Esophagus muscularis mucosa (tissue), 4 donors: ENCODE results near the gene ANTXR1.

ENCODE experiments used
- EP300 ChIP-seq: sonication (generic); formaldehyde crosslinking; IDR thresholded peaks from one replicate; pipeline ENCODE4 v1.6.1; 2017; ENCODE audit warnings: antibody characterized with exemption
- POLR2A ChIP-seq: fragments of 450-650 bp; IDR thresholded peaks from one replicate; pipeline ENCODE4 v1.6.1; 2017; ENCODE audit warnings: antibody characterized with exemption, moderate library complexity, mild to moderate bottlenecking, low read depth
- TF ChIP-seq, protein P1 (sequence below), 3 experiments: fragments of 200-600 bp in 2 of 3; fragments of 450-650 bp in 1 of 3; sonication (generic) in 2 of 3; IDR thresholded peaks; one replicate each; pipeline ENCODE4 v1.5.1; 2017 to 2019; ENCODE audit warnings: antibody characterized with exemption in 3 of 3, mild to moderate bottlenecking in 2 of 3, moderate library complexity in 1 of 3

DNA sequence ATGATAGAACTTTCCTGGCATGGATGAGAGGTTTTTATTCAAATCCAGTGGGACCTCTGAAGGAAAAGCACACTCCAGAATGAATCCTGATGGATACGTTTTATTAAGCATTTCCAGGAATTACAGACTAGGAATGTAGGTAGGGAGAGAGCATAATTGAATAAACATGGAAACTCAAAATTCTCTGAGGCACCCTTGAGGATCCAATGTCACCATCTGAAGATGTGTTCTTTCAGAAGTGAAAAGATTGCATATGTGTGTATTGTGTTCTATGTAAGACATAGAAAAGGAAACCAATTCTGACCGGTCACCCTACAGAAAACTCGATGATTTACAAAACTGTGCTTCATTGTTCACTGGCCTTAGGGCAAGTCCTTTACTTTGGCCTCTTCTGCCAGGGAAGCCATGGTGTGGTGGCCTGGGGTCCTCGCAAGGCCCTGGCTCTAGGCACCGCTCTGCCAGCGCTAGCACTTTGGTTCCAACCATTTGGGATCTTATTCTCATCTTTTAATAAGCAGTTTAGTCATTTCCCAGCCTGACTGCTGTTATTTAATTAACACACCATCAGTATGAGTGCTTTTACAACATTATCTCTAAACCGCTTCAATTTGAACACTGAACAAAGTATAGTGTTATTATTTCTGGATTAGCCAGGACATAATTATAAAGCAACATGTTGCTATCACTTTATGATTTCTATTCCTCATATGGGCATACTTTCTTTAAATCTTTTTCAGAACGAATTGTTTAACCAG lies 43.1 kb upstream of the ANTXR1 start:
- TF ChIP-seq, protein P1, sequence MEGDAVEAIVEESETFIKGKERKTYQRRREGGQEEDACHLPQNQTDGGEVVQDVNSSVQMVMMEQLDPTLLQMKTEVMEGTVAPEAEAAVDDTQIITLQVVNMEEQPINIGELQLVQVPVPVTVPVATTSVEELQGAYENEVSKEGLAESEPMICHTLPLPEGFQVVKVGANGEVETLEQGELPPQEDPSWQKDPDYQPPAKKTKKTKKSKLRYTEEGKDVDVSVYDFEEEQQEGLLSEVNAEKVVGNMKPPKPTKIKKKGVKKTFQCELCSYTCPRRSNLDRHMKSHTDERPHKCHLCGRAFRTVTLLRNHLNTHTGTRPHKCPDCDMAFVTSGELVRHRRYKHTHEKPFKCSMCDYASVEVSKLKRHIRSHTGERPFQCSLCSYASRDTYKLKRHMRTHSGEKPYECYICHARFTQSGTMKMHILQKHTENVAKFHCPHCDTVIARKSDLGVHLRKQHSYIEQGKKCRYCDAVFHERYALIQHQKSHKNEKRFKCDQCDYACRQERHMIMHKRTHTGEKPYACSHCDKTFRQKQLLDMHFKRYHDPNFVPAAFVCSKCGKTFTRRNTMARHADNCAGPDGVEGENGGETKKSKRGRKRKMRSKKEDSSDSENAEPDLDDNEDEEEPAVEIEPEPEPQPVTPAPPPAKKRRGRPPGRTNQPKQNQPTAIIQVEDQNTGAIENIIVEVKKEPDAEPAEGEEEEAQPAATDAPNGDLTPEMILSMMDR (IDR thresholded peaks at IDR 0.05), result no peak
- TF ChIP-seq EP300 (no peak), POLR2A (no peak)
